Nephron (organoid): Measurements from ENCODE around the gene OARD1.

Source experiments
- H3K27ac Mint-ChIP-seq, 3 experiments: 2 replicates each; pipeline ENCODE4 v1.8.0; 2020; ENCODE audit warnings: mixed read lengths in 3 of 3, mild to moderate bottlenecking in 2 of 3, moderate library complexity in 1 of 3
- H3K27me3 Mint-ChIP-seq: 2 replicates; pipeline ENCODE4 v1.8.0; 2021; ENCODE audit warnings: low read depth, mild to moderate bottlenecking, moderate library complexity, mixed read lengths
- H3K36me3 Mint-ChIP-seq: 2 replicates; pipeline ENCODE4 v1.8.0; 2020; ENCODE audit warnings: low read depth, mixed read lengths
- H3K4me1 Mint-ChIP-seq: 2 replicates; pipeline ENCODE4 v1.8.0; 2020; ENCODE audit warnings: mixed read lengths
- H3K4me3 Mint-ChIP-seq, 3 experiments: 2 replicates each; pipeline ENCODE4 v1.8.0; 2020; ENCODE audit warnings: mild to moderate bottlenecking in 3 of 3, mixed read lengths in 3 of 3, moderate library complexity in 2 of 3
- H3K9me3 Mint-ChIP-seq: 2 replicates; pipeline ENCODE4 v1.8.0; 2020; ENCODE audit warnings: mixed read lengths
- CTCF ChIP-seq, 3 experiments: fragments of 200-600 bp; sonication (generic); IDR thresholded peaks; one replicate each; pipeline ENCODE4 v1.5.0; 2021; ENCODE audit warnings: antibody characterized with exemption in 3 of 3; ENCODE audit not compliant: unreplicated experiment in 3 of 3

OARD1 gene

DNA sequence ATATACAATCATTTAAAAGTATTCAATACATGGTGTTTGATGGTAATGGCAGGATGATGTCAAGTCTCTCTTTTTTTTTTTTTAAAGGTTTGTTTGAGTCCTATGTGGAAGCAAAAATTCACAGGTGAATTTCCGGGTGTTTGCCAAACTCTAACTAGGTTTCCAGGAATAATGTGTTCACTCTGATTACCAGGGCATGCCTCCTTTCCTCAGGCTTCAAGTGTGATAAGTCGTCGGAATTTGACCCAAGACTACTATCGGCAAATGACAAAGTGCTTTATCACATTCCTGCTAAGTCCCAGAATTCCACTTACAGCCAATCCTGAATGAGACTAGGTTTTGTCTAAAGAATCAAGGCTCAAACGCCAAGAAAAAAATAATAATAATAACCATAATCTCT lies 7.3 kb downstream of the OARD1 start:
- no peaks in the 10 kb centered on the region for H3K9me3 Mint-ChIP-seq
- no peaks in the 10 kb centered on the region for H3K27me3 Mint-ChIP-seq
- peaks cover 25% of the 10 kb centered on the region for H3K36me3 Mint-ChIP-seq
- H3K4me3 Mint-ChIP-seq: no peak overlapping the region
- TF ChIP-seq CTCF (IDR thresholded peaks at IDR 0.05; ENCODE audit: unreplicated experiment in 3 of 3): no peak
- peaks cover 49% of the 10 kb centered on the region for H3K4me1 Mint-ChIP-seq
- peak overlapping the region; percentile 50 to 82 (median 67) for H3K27ac Mint-ChIP-seq

DNA sequence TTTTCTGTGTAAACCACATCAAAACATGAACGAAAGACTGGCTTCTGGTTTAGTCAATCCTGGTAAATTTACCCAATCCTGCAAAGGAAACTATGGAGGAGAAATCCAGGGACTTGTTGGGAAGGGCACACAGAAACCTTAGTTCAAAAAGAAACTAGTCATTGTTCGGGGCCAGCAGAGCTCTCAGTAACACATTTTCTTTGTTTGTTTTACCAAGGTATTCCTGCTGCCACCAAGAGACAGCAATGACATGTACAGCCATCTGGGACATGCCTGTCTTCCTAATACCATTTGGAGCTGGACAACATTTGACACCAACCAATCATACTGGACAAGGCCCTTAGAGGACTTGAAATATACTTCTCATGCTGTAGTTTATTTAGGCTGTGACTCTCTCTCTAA lies 8.3 kb downstream of the OARD1 start:
- Mint-ChIP-seq H3K36me3 (peaks cover 25% of the 10 kb centered on the region), H3K4me3 (peak overlapping the region in 1 of 3 experiments; percentile 25), H3K4me1 (peaks cover 58% of the 10 kb centered on the region), H3K9me3 (no peaks in the 10 kb centered on the region), H3K27me3 (no peaks in the 10 kb centered on the region), H3K27ac (peak overlapping the region; percentile 60 to 82 (median 67))
- no peak for TF ChIP-seq CTCF (IDR thresholded peaks at IDR 0.05; ENCODE audit: unreplicated experiment in 3 of 3)

DNA sequence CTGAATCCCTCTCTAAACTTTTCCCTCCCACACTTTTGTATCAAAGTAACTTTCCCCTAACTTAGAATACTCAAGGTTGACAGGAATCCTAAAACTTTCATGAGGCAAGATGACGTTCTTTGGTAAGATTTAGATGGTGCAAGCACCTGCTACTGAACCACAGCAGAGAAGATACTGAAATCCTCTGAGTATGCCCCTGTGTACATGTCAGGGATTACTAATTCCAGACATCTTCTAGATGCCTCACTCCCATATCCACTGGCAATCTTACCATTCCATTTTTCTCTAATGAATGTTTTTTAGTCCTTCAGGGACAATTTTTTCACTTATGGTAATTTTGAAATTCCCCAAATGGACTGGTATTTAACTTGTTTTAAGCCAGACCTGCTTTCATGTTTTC lies 10.1 kb downstream of the OARD1 start:
- no peaks in the 10 kb centered on the region for H3K9me3 Mint-ChIP-seq
- peaks cover 74% of the 10 kb centered on the region for H3K4me1 Mint-ChIP-seq

GRCh38 chr6:41061196-41061726 lies 10.9 kb downstream of the OARD1 start:
- Mint-ChIP-seq H3K4me3 (peak overlapping the region in 1 of 3 experiments; percentile 28), H3K9me3 (no peaks in the 10 kb centered on the region), H3K27me3 (peaks cover 4% of the 10 kb centered on the region), H3K36me3 (peaks cover 12% of the 10 kb centered on the region), H3K4me1 (peaks cover 76% of the 10 kb centered on the region), H3K27ac (peak overlapping the region in 1 of 3 experiments; percentile 21)
- no peak for TF ChIP-seq CTCF (IDR thresholded peaks at IDR 0.05; ENCODE audit: unreplicated experiment in 3 of 3)

More for the DNA sequence above, 10.1 kb downstream of the OARD1 start:
- no peak for TF ChIP-seq CTCF (IDR thresholded peaks at IDR 0.05; ENCODE audit: unreplicated experiment in 3 of 3)
- peak overlapping the region in 1 of 3 experiments; percentile 47 for H3K4me3 Mint-ChIP-seq
- H3K27ac Mint-ChIP-seq: peak overlapping the region in 1 of 3 experiments; percentile 68
- peaks cover 17% of the 10 kb centered on the region for H3K36me3 Mint-ChIP-seq
- no peaks in the 10 kb centered on the region for H3K27me3 Mint-ChIP-seq

- no peaks in the 10 kb centered on the region for H3K9me3 Mint-ChIP-seq
- H3K27ac Mint-ChIP-seq: no peak overlapping the region
- peak overlapping the region in 1 of 3 experiments; percentile 27 for H3K4me3 Mint-ChIP-seq
- peaks cover 87% of the 10 kb centered on the region for H3K4me1 Mint-ChIP-seq
- H3K27me3 Mint-ChIP-seq: peaks cover 4% of the 10 kb centered on the region
- TF ChIP-seq CTCF (IDR thresholded peaks at IDR 0.05; ENCODE audit: unreplicated experiment in 3 of 3): no peak
- H3K36me3 Mint-ChIP-seq: peaks cover 5% of the 10 kb centered on the region
These were observed 12.6 kb downstream of the OARD1 start for GRCh38 chr6:41059556-41059955.

DNA sequence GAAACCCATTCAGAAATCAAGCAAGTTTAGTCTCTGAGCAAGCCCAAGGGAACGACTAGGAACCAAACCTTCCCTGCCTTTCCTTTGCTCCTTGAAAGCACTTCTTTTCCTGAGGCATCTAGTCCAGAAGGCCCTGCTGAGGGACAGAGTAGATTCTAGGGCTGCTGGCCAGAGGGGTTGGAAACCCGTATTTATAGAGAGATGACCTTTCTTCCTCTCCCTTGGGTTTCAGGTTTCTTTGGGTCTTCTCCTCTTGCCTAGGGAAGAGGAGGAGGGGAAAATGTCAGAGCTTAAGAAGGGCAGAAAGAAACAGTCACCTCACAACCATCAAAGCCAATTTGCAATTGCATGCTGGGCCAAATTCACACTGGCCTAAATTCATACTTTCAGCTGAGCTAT lies 13.4 kb downstream of the OARD1 start:
- Mint-ChIP-seq H3K36me3 (peaks cover 5% of the 10 kb centered on the region), H3K27ac (peak overlapping the region in 2 of 3 experiments; percentile 49 to 91), H3K27me3 (peaks cover 4% of the 10 kb centered on the region), H3K9me3 (no peaks in the 10 kb centered on the region), H3K4me3 (peak overlapping the region in 1 of 3 experiments; percentile 27), H3K4me1 (peaks cover 86% of the 10 kb centered on the region)
- TF ChIP-seq CTCF (IDR thresholded peaks at IDR 0.05; ENCODE audit: unreplicated experiment in 3 of 3): no peak
